WTC11 (cell line): ENCODE measurements around the gene KIF12.

Source experiments
- CREB1 ChIP-seq: sonication (generic); formaldehyde crosslinking; IDR thresholded peaks from 2 replicates; pipeline ENCODE4 v1.8.0; 2023; ENCODE audit warnings: mild to moderate bottlenecking, missing genetic modification reagents
- ESRRA ChIP-seq: sonication (generic); formaldehyde crosslinking; IDR thresholded peaks from 2 replicates; pipeline ENCODE4 v1.8.1; 2022; ENCODE audit warnings: mild to moderate bottlenecking, missing genetic modification reagents, borderline replicate concordance
- HMGA2 ChIP-seq: fragments of 250-450 bp; sonication (Bioruptor Pico); IDR thresholded peaks from 2 replicates; pipeline ENCODE4 v1.4.0; 2021; ENCODE audit warnings: mild to moderate bottlenecking, moderate library complexity
- NR2C2 ChIP-seq: sonication (generic); formaldehyde crosslinking; IDR thresholded peaks from 2 replicates; pipeline ENCODE4 v1.8.0; 2022; ENCODE audit warnings: mild to moderate bottlenecking, missing genetic modification reagents
- TEAD1 ChIP-seq: sonication (generic); formaldehyde crosslinking; IDR thresholded peaks from 2 replicates; pipeline ENCODE4 v1.8.0; 2022; ENCODE audit warnings: mild to moderate bottlenecking, missing genetic modification reagents
- ZNF121 ChIP-seq: sonication (generic); formaldehyde crosslinking; IDR thresholded peaks from 2 replicates; pipeline ENCODE4 v1.8.0; 2023; ENCODE audit warnings: missing genetic modification reagents
- ZNF416 ChIP-seq: fragments of 250-450 bp; sonication (Bioruptor Pico); IDR thresholded peaks from 2 replicates; pipeline ENCODE4 v1.9.0; 2021; ENCODE audit warnings: mild to moderate bottlenecking, inconsistent platforms
- TF ChIP-seq, protein P1 (sequence below): fragments of 200-600 bp; IDR thresholded peaks from 2 replicates; pipeline ENCODE4 v1.8.0; 2022; ENCODE audit warnings: antibody characterized with exemption
- TF ChIP-seq, protein P2 (sequence below): sonication (generic); formaldehyde crosslinking; IDR thresholded peaks from 2 replicates; pipeline ENCODE4 v1.8.0; 2022; ENCODE audit warnings: missing genetic modification reagents
- TF ChIP-seq, protein P3 (sequence below): sonication (generic); formaldehyde crosslinking; IDR thresholded peaks from 2 replicates; pipeline ENCODE4 v1.8.1; 2022; ENCODE audit warnings: missing genetic modification reagents, borderline replicate concordance
- TF ChIP-seq, protein P4 (sequence below): sonication (generic); formaldehyde crosslinking; IDR thresholded peaks from 2 replicates; pipeline ENCODE4 v1.8.0; 2022; ENCODE audit warnings: mild to moderate bottlenecking, missing genetic modification reagents
- TF ChIP-seq, protein P5 (sequence below): sonication (generic); formaldehyde crosslinking; IDR thresholded peaks from 2 replicates; pipeline ENCODE4 v1.8.1; 2023; ENCODE audit warnings: mild to moderate bottlenecking, missing genetic modification reagents, moderate library complexity
- TF ChIP-seq, protein P6 (sequence below): fragments of 250-450 bp; sonication (Bioruptor Pico); conservative IDR thresholded peaks from 2 replicates; pipeline ENCODE4 v1.9.0; 2021; ENCODE audit warnings: mild to moderate bottlenecking

DNA sequence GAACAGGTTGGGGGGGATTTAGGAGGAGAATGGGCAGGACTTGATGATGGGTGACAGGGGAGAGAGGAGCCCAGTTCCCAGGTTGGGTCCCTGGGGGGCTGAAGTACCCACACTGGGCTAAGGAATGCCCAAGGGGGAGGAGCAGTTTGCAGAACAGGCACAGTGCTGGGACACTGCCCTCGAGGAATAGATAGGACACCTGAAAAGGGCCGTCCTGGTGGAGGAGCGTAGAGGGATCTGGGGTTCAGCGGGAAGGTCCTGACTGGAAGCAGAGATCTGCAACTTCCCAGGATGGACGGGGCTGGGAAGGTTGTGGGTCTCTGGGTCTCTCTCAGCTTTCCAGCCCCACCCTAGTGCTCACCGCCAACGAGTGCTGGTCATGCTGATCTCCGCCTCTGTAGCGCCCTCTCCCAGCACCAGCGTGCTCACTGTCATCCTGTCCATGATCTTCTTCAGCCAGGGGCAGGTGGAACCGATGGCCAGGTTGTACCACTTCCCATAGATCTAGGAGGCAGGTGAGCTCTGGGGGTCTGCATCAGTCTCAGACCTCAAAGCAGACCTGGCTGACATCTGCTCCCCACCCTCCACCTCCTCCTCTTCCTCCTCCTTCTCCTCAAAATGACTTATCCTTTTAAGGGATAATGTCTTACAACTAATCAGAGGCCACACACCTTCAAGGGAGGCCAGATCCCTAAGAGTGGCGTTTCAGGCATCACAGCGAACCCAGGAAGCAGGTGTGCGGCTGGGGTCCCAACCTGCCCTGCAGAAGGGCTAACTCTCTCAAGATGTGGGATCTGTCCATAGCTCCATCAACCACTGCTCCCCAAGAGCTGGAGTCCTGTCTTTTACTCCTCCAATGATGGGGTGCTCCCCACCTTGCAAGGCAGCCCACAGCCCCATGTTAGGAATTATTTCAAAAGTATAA lies 22.6 kb downstream of the KIF12 start:
- no peak for TF ChIP-seq TEAD1 (CRISPR knock-in tag)
- TF ChIP-seq, protein P1, sequence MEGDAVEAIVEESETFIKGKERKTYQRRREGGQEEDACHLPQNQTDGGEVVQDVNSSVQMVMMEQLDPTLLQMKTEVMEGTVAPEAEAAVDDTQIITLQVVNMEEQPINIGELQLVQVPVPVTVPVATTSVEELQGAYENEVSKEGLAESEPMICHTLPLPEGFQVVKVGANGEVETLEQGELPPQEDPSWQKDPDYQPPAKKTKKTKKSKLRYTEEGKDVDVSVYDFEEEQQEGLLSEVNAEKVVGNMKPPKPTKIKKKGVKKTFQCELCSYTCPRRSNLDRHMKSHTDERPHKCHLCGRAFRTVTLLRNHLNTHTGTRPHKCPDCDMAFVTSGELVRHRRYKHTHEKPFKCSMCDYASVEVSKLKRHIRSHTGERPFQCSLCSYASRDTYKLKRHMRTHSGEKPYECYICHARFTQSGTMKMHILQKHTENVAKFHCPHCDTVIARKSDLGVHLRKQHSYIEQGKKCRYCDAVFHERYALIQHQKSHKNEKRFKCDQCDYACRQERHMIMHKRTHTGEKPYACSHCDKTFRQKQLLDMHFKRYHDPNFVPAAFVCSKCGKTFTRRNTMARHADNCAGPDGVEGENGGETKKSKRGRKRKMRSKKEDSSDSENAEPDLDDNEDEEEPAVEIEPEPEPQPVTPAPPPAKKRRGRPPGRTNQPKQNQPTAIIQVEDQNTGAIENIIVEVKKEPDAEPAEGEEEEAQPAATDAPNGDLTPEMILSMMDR = no peak
- TF ChIP-seq, protein P2, sequence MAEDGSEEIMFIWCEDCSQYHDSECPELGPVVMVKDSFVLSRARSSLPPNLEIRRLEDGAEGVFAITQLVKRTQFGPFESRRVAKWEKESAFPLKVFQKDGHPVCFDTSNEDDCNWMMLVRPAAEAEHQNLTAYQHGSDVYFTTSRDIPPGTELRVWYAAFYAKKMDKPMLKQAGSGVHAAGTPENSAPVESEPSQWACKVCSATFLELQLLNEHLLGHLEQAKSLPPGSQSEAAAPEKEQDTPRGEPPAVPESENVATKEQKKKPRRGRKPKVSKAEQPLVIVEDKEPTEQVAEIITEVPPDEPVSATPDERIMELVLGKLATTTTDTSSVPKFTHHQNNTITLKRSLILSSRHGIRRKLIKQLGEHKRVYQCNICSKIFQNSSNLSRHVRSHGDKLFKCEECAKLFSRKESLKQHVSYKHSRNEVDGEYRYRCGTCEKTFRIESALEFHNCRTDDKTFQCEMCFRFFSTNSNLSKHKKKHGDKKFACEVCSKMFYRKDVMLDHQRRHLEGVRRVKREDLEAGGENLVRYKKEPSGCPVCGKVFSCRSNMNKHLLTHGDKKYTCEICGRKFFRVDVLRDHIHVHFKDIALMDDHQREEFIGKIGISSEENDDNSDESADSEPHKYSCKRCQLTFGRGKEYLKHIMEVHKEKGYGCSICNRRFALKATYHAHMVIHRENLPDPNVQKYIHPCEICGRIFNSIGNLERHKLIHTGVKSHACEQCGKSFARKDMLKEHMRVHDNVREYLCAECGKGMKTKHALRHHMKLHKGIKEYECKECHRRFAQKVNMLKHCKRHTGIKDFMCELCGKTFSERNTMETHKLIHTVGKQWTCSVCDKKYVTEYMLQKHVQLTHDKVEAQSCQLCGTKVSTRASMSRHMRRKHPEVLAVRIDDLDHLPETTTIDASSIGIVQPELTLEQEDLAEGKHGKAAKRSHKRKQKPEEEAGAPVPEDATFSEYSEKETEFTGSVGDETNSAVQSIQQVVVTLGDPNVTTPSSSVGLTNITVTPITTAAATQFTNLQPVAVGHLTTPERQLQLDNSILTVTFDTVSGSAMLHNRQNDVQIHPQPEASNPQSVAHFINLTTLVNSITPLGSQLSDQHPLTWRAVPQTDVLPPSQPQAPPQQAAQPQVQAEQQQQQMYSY = no peak
- TF ChIP-seq HMGA2 (CRISPR knock-in tag) = no peak
- no peak for TF ChIP-seq CREB1 (CRISPR knock-in tag)
- TF ChIP-seq, protein P3, sequence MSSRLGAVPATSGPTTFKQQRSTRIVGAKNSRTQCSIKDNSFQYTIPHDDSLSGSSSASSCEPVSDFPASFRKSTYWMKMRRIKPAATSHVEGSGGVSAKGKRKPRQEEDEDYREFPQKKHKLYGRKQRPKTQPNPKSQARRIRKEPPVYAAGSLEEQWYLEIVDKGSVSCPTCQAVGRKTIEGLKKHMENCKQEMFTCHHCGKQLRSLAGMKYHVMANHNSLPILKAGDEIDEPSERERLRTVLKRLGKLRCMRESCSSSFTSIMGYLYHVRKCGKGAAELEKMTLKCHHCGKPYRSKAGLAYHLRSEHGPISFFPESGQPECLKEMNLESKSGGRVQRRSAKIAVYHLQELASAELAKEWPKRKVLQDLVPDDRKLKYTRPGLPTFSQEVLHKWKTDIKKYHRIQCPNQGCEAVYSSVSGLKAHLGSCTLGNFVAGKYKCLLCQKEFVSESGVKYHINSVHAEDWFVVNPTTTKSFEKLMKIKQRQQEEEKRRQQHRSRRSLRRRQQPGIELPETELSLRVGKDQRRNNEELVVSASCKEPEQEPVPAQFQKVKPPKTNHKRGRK = no peak
- TF ChIP-seq, protein P4, sequence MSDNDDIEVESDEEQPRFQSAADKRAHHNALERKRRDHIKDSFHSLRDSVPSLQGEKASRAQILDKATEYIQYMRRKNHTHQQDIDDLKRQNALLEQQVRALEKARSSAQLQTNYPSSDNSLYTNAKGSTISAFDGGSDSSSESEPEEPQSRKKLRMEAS = no peak
- no peak for TF ChIP-seq ZNF416
- TF ChIP-seq ESRRA (CRISPR knock-in tag) = no peak
- TF ChIP-seq, protein P5, sequence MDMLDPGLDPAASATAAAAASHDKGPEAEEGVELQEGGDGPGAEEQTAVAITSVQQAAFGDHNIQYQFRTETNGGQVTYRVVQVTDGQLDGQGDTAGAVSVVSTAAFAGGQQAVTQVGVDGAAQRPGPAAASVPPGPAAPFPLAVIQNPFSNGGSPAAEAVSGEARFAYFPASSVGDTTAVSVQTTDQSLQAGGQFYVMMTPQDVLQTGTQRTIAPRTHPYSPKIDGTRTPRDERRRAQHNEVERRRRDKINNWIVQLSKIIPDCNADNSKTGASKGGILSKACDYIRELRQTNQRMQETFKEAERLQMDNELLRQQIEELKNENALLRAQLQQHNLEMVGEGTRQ (CRISPR knock-in tag) = no peak
- TF ChIP-seq NR2C2 (CRISPR knock-in tag) = no peak
- TF ChIP-seq, protein P6, sequence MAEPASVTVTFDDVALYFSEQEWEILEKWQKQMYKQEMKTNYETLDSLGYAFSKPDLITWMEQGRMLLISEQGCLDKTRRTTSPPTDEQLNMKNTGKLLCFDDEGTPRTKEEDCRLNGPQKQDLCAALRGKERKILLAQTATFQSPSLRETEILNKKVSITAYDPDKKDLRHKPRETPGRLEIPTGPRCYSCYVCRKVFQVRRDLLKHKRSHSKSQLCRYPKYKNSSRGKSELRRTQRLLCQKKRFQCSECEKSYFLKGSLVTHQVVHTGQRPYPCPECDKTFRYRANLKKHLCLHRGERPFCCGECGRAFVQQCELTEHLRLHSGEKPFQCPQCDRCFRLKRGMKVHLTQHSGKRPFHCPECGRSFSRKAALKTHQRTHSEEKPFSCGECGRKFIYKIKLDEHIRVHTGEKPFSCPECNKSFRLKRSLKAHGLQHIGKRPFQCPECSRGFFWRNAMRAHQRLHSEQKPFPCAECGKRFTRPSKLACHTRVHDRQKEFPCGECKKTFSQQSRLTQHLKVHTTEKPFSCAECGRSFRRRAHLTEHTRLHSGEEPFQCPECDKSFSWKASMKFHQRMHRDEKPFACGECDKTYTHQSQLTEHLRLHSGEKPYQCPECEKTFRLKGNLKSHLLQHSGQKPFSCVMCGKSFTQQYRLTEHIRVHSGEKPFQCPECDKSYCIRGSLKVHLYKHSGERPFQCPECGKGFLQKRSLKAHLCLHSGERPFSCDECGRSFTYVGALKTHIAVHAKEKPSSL (CRISPR knock-in tag) = no peak
- TF ChIP-seq ZNF121 (CRISPR knock-in tag) = no peak
